Raji (cell line): ENCODE data around the gene GAS2L1.

Experiments used
- POLR2A ChIP-seq: IDR thresholded peaks from 2 replicates; pipeline ENCODE4 v1.6.1; 2011; ENCODE audit warnings: low read depth, low read length, control low read depth; ENCODE audit not compliant: insufficient read depth

Gene GAS2L1

GRCh38 chr22:29327089-29327764, 20.8 kb downstream of the GAS2L1 start:
- TF ChIP-seq POLR2A: no peak

- no peak for TF ChIP-seq POLR2A
Observed at GRCh38 chr22:29328055-29328454, 21.6 kb downstream of the GAS2L1 start.

- no peak for TF ChIP-seq POLR2A
Observed at GRCh38 chr22:29328566-29329500, 22.4 kb downstream of the GAS2L1 start.

GRCh38 chr22:29329581-29329980, 23.1 kb downstream of the GAS2L1 start:
- no peak for TF ChIP-seq POLR2A

- TF ChIP-seq POLR2A: no peak
Observed at GRCh38 chr22:29330291-29330690, 23.8 kb downstream of the GAS2L1 start.

GRCh38 chr22:29330753-29331152, 24.3 kb downstream of the GAS2L1 start:
- no peak for TF ChIP-seq POLR2A

- TF ChIP-seq POLR2A: no peak
Observed at GRCh38 chr22:29331213-29331612, 24.8 kb downstream of the GAS2L1 start.

- TF ChIP-seq POLR2A: no peak
Observed at GRCh38 chr22:29331658-29332300, 25.3 kb downstream of the GAS2L1 start.

- no peak for TF ChIP-seq POLR2A
Observed at GRCh38 chr22:29332886-29333496, 26.5 kb downstream of the GAS2L1 start.

GRCh38 chr22:29334148-29334547, 27.7 kb downstream of the GAS2L1 start:
- TF ChIP-seq POLR2A: no peak

- TF ChIP-seq POLR2A: no peak
Observed at GRCh38 chr22:29334696-29335344, 28.4 kb downstream of the GAS2L1 start.

GRCh38 chr22:29335656-29336055, 29.2 kb downstream of the GAS2L1 start:
- TF ChIP-seq POLR2A: no peak

- no peak for TF ChIP-seq POLR2A
Observed at GRCh38 chr22:29336751-29337490, 30.5 kb downstream of the GAS2L1 start.

- no peak for TF ChIP-seq POLR2A
Observed at GRCh38 chr22:29337631-29338284, 31.3 kb downstream of the GAS2L1 start.

GRCh38 chr22:29338398-29338797, 31.9 kb downstream of the GAS2L1 start:
- TF ChIP-seq POLR2A: no peak
